Endometrial microvascular endothelial cells (primary cell): ENCODE results near the gene WNT6. TPM values are rescaled to one million over a fixed set of nuclear protein-coding genes. Genes with fewer than 3 reads are reported as not detected.

Experiments used
- in situ Hi-C: cut with HindIII; loops from 2 replicates; pipeline ENCODE4 v1.10.0; 2017; ENCODE audit warnings: low sequenced_read_pairs, low pct_unique_long_range_greater_than_20kb; ENCODE audit errors: inconsistent ontology term
- total RNA-seq: library from RNA; depleted of rRNA; stranded (reverse); fragments of >200 nt; gene quantifications from one replicate; pipeline ENCODE4 v1.2.3, GENCODE V29; 2015; ENCODE audit errors: inconsistent ontology term

WNT6 gene
- total RNA-seq, 1 donor from 2014 or later: not detected

GRCh38 chr2:218898109-218898878 is 38.7 kb downstream of the WNT6 start:
- in situ Hi-C loops: no loop called here

GRCh38 chr2:218899147-218899546 is 39.5 kb downstream of the WNT6 start:
- in situ Hi-C loops: no loop called here

GRCh38 chr2:218902427-218902826 is 42.8 kb downstream of the WNT6 start:
- in situ Hi-C loops: no loop called here

GRCh38 chr2:218904176-218904575 is 44.6 kb downstream of the WNT6 start:
- in situ Hi-C loops: no loop called here

- in situ Hi-C loops: no loop called here
Measured at GRCh38 chr2:218908721-218909619, 49.4 kb downstream of the WNT6 start.

GRCh38 chr2:218910741-218911140 is 51.1 kb downstream of the WNT6 start:
- in situ Hi-C loops: no loop called here

GRCh38 chr2:218920504-218920903 is 60.9 kb downstream of the WNT6 start:
- in situ Hi-C loops: no loop called here

Other genes with a start within 250 kb of the WNT6 start
- 17.2 TPM for gene ZNF142, start 200.2 kb upstream of the WNT6 start, total RNA-seq
- gene BCS1L, start 200.1 kb upstream of the WNT6 start, total RNA-seq: 51.5 TPM
- gene RNF25, start 187.8 kb upstream of the WNT6 start, total RNA-seq: 30.7 TPM
- gene STK36, start 187.7 kb upstream of the WNT6 start, total RNA-seq: 34.1 TPM
- gene TTLL4, start 149.0 kb upstream of the WNT6 start, total RNA-seq: 24.1 TPM
- 5.9 TPM for gene CYP27A1, start 77.7 kb upstream of the WNT6 start, total RNA-seq
- gene PRKAG3, start 28.0 kb upstream of the WNT6 start, total RNA-seq: not detected
- gene WNT10A, start 21.0 kb downstream of the WNT6 start, total RNA-seq: not detected
- not detected for gene CDK5R2, start 99.9 kb downstream of the WNT6 start, total RNA-seq
- not detected for gene FEV, start 125.4 kb downstream of the WNT6 start, total RNA-seq
- gene CRYBA2, start 133.6 kb downstream of the WNT6 start, total RNA-seq: not detected
- gene CFAP65, start 181.7 kb downstream of the WNT6 start, total RNA-seq: not detected
- not detected for gene IHH, start 201.1 kb downstream of the WNT6 start, total RNA-seq